H1 (cell line): Measurements from ENCODE around the gene ASB6. TPM values are rescaled to one million over a fixed set of nuclear protein-coding genes. Genes with fewer than 3 reads are reported as not detected.

ENCODE experiments used
- CTCF ChIA-PET: fragments of 300-600 bp; sonication (Branson Sonifier 250); formaldehyde crosslinking; loops from one replicate; lab custom pipeline; 2021; ENCODE audit not compliant: partially characterized antibody; lab: Charles Lee
- POLR2A ChIA-PET: fragments of 300-600 bp; sonication (Branson Sonifier 250); formaldehyde crosslinking; loops from one replicate; lab custom pipeline; 2021; ENCODE audit warnings: inconsistent platforms; ENCODE audit not compliant: partially characterized antibody; lab: Charles Lee
- DNase-seq, 2 experiments: peaks; one replicate each; pipeline versions ENCODE4 v3.0.0 to v3.0.0-alpha.2; 2010 to 2022; ENCODE audit warnings: low spot score in 2 of 2, low read depth in 1 of 2, mixed read lengths in 1 of 2
- FAIRE-seq: peaks from 2 replicates; lab custom pipeline; 2011; peaks lifted over from hg19 to GRCh38; lab: Jason Lieb, UNC
- H2AFZ ChIP-seq: 2 replicates; pipeline ENCODE4 v1.8.1; 2012; ENCODE audit warnings: low read length, inconsistent platforms
- H2AK5ac ChIP-seq: 2 replicates; pipeline ENCODE4 v1.6.1; 2013; ENCODE audit warnings: low read depth, low read length
- H2BK120ac ChIP-seq: replicated peaks from 2 replicates; pipeline ENCODE3; 2013; ENCODE audit warnings: low read depth, low read length, inconsistent platforms
- H2BK12ac ChIP-seq: 2 replicates; pipeline ENCODE4 v1.6.1; 2013; ENCODE audit warnings: low read depth, low read length
- H2BK15ac ChIP-seq: 2 replicates; pipeline ENCODE4 v1.6.1; 2013; ENCODE audit warnings: low read length
- H2BK20ac ChIP-seq: 2 replicates; pipeline ENCODE4 v1.6.1; 2013; ENCODE audit warnings: low read length
- H2BK5ac ChIP-seq: 2 replicates; pipeline ENCODE4 v1.6.1; 2013; ENCODE audit warnings: low read depth, low read length
- H3K14ac ChIP-seq: 2 replicates; pipeline ENCODE4 v1.6.1; 2013; ENCODE audit warnings: inconsistent platforms; ENCODE audit not compliant: insufficient read length
- H3K18ac ChIP-seq: 2 replicates; pipeline ENCODE4 v1.6.1; 2013; ENCODE audit warnings: low read length; ENCODE audit errors: extremely low read depth
- H3K23ac ChIP-seq: 2 replicates; pipeline ENCODE4 v1.6.1; 2013; ENCODE audit warnings: inconsistent platforms; ENCODE audit not compliant: insufficient read length
- H3K23me2 ChIP-seq: 2 replicates; pipeline ENCODE4 v1.6.1; 2013; ENCODE audit warnings: low read depth, low read length
- H3K27ac ChIP-seq: 2 replicates; pipeline ENCODE4 v1.6.1; 2011; ENCODE audit warnings: low read depth, low read length, inconsistent platforms
- H3K27me3 ChIP-seq, 4 experiments: replicated peaks in 1 of 4; 1 replicate in 1 of 4; 2 replicates in 3 of 4; pipeline versions ENCODE4 v1.6.1 to v1.8.1; 2011 to 2013; ENCODE audit warnings: low read length in 3 of 4, mild to moderate bottlenecking in 3 of 4, inconsistent platforms in 2 of 4, mixed read lengths in 2 of 4, moderate library complexity in 1 of 4; ENCODE audit not compliant: control insufficient read depth in 3 of 4, insufficient read depth in 3 of 4; ENCODE audit errors: extremely low read depth in 1 of 4
- H3K36me3 ChIP-seq, 4 experiments: 2 replicates each; pipeline versions ENCODE4 v1.6.1 to v1.8.1; 2011 to 2013; ENCODE audit warnings: mild to moderate bottlenecking in 4 of 4, low read length in 3 of 4, moderate library complexity in 2 of 4, control low read depth in 1 of 4, inconsistent platforms in 1 of 4; ENCODE audit not compliant: insufficient read depth in 4 of 4, control insufficient read depth in 2 of 4
- H3K4ac ChIP-seq: replicated peaks from 2 replicates; pipeline ENCODE3; 2013; ENCODE audit warnings: low read length, low read depth, mixed read lengths, inconsistent platforms; ENCODE audit not compliant: insufficient read length
- H3K4me1 ChIP-seq, 4 experiments: replicated peaks in 1 of 4; 1 replicate in 1 of 4; 2 replicates in 3 of 4; pipeline versions ENCODE4 v1.6.1 to v1.8.1; 2011 to 2013; ENCODE audit warnings: low read length in 3 of 4, inconsistent platforms in 2 of 4, mixed read lengths in 1 of 4; ENCODE audit not compliant: insufficient read depth in 4 of 4, control insufficient read depth in 3 of 4
- H3K4me2 ChIP-seq, 2 experiments: 2 replicates each; pipeline versions ENCODE4 v1.6.1 to v1.8.1; 2011 to 2013; ENCODE audit warnings: low read depth in 2 of 2, low read length in 2 of 2, control low read depth in 1 of 2, inconsistent platforms in 1 of 2, mild to moderate bottlenecking in 1 of 2; ENCODE audit not compliant: insufficient read depth in 1 of 2
- H3K4me3 ChIP-seq, 4 experiments: fragments of 200-600, 300-600 bp in 1 of 4; sonication (generic), shearing (Covaris generic), sonication (Bioruptor Twin) in 1 of 4; 2 replicates each; pipeline versions ENCODE4 v1.5.1 to v1.8.1; 2011 to 2016; ENCODE audit warnings: low read length in 4 of 4, low read depth in 3 of 4, control low read depth in 2 of 4, inconsistent platforms in 2 of 4, mild to moderate bottlenecking in 2 of 4, mixed read lengths in 1 of 4, moderate library complexity in 1 of 4; ENCODE audit not compliant: insufficient read depth in 2 of 4; ENCODE audit errors: extremely low read depth in 1 of 4
- H3K56ac ChIP-seq: replicated peaks from 2 replicates; pipeline ENCODE3; 2013; ENCODE audit warnings: low read depth, mild to moderate bottlenecking, mixed read lengths, low read length, inconsistent platforms; ENCODE audit not compliant: insufficient read length
- H3K79me1 ChIP-seq: 2 replicates; pipeline ENCODE4 v1.6.1; 2013; ENCODE audit warnings: low read depth, low read length, control low read depth
- H3K79me2 ChIP-seq, 2 experiments: 2 replicates each; pipeline versions ENCODE4 v1.6.1 to v1.8.1; 2012 to 2013; ENCODE audit warnings: low read length in 2 of 2, mild to moderate bottlenecking in 2 of 2, inconsistent platforms in 1 of 2; ENCODE audit not compliant: insufficient read depth in 2 of 2, control insufficient read depth in 1 of 2
- H3K9ac ChIP-seq, 4 experiments: replicated peaks in 1 of 4; 1 replicate in 1 of 4; 2 replicates in 3 of 4; pipeline versions ENCODE4 v1.6.1 to v1.8.1; 2011 to 2013; ENCODE audit warnings: low read depth in 3 of 4, low read length in 3 of 4, control low read depth in 2 of 4, mild to moderate bottlenecking in 2 of 4, moderate library complexity in 2 of 4, inconsistent platforms in 1 of 4; ENCODE audit errors: extremely low read depth in 1 of 4
- H3K9me3 ChIP-seq, 2 experiments: 2 replicates each; pipeline versions ENCODE4 v1.6.1 to v1.8.1; 2012 to 2013; ENCODE audit warnings: mild to moderate bottlenecking in 2 of 2, moderate library complexity in 2 of 2, control low read depth in 1 of 2, inconsistent platforms in 1 of 2, low read depth in 1 of 2, low read length in 1 of 2, mixed read lengths in 1 of 2; ENCODE audit not compliant: insufficient read depth in 2 of 2
- H4K20me1 ChIP-seq, 2 experiments: replicated peaks in 1 of 2; 2 replicates each; pipeline versions ENCODE3 to v1.8.1; 2011 to 2013; ENCODE audit warnings: inconsistent platforms in 2 of 2, low read length in 2 of 2, mild to moderate bottlenecking in 1 of 2; ENCODE audit not compliant: insufficient read depth in 2 of 2, control insufficient read depth in 1 of 2
- H4K5ac ChIP-seq: 2 replicates; pipeline ENCODE4 v1.6.1; 2013; ENCODE audit warnings: low read length, low read depth, mixed read lengths, inconsistent platforms; ENCODE audit not compliant: insufficient read length
- H4K8ac ChIP-seq: 2 replicates; pipeline ENCODE4 v1.8.0; 2013; ENCODE audit warnings: mild to moderate bottlenecking, moderate library complexity, low read length, inconsistent platforms; ENCODE audit not compliant: insufficient read depth; ENCODE audit errors: extremely low read depth
- H4K91ac ChIP-seq: replicated peaks from 2 replicates; pipeline ENCODE3; 2013; ENCODE audit warnings: low read length, mixed read lengths, inconsistent platforms; ENCODE audit not compliant: insufficient read length
- CREB1 ChIP-seq: IDR thresholded peaks from 2 replicates; pipeline ENCODE4 v1.6.1; 2012; ENCODE audit warnings: inconsistent platforms
- SIN3A ChIP-seq, 2 experiments: IDR thresholded peaks in 1 of 2; conservative IDR thresholded peaks in 1 of 2; 2 replicates each; pipeline ENCODE4 v1.6.1; 2011 to 2012; ENCODE audit warnings: low read length in 2 of 2, improper control_type of control experiment in 1 of 2, low read depth in 1 of 2, mild to moderate bottlenecking in 1 of 2
- WGBS, 2 experiments: shearing (Covaris generic) in 1 of 2; methylation state at CpG; one replicate each; pipeline versions ENCODE4 v1.1.6 to v1.1.7; 2013 to 2015; ENCODE audit warnings: low lambda C conversion rate in 2 of 2, mixed read lengths in 2 of 2, inconsistent platforms in 1 of 2, low coverage in 1 of 2, missing lambda C conversion rate in 1 of 2; ENCODE audit not compliant: insufficient replicate concordance in 2 of 2, insufficient coverage in 1 of 2, insufficient read length in 1 of 2; ENCODE audit errors: extremely low coverage in 1 of 2, missing lambda C conversion rate in 1 of 2; 5-methylcytosine and 5-hydroxymethylcytosine counted together
- polyA plus RNA-seq, 7 experiments: library from polyadenylated mRNA; depleted of rRNA in 3 of 7; stranded (reverse) in 5 of 7; unstranded in 2 of 7; fragments of >200 nt in 5 of 7; fragments of 200-250 nt in 2 of 7; gene quantifications; 1 replicate in 5 of 7; 2 replicates in 1 of 7; 4 replicates in 1 of 7; pipeline versions ENCODE4 v1.2.1 to v1.2.3, GENCODE V29; 2011 to 2013; ENCODE audit warnings: missing spikeins in 2 of 7, mixed read lengths in 2 of 7
- total RNA-seq: library from RNA; stranded (reverse); fragmentation: NEBNext Ultra II Directional; extraction: Animal tissue kit (Norgen Biotek cat#: 25700); gene quantifications from 2 replicates; pipeline ENCODE4 v1.2.1, GENCODE V29; 2021
- TF ChIP-seq, protein P1 (sequence below): IDR thresholded peaks from 2 replicates; pipeline ENCODE4 v1.6.1; 2011; ENCODE audit warnings: low read length, improper control_type of control experiment

The ASB6 gene
- total and polyA plus RNA-seq, 2 of the 8 experiments (the other 6 are each of a cell fraction or from before 2014, with no cell fraction given) = 14.0 to 17.3 TPM

DNA sequence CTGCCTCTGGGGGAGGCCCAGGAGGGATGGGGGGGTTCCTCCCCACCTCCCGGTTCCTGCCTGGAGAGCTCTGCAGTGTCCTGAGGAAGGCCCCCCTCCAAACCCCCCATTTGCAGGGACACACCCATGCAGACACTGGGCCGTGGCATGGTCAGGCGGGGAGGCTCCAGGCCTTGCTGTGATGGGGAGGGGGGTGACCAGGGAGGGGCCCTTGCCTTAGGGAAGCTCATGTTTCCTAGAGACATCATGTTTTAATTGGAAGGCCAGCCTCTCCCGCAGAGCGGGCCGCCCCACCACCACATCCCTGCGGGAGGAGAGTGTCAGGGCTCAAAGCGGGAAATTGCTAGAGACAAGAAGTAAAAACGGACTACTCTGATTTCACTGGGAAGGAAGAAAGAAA, 35.5 kb upstream of the ASB6 start:
- Histone ChIP-seq H2AK5ac (no peak overlapping the region), H3K56ac (no peak overlapping the region), H3K18ac (no peak overlapping the region), H3K9ac (no peak overlapping the region), H2AFZ (no peak overlapping the region), H3K79me1 (no peaks in the 10 kb centered on the region), H4K91ac (no peak overlapping the region), H3K23ac (no peak overlapping the region), H3K4me3 (no peak overlapping the region), H3K4me2 (no peak overlapping the region), H3K36me3 (no peaks in the 10 kb centered on the region), H3K27me3 (no peaks in the 10 kb centered on the region; a peak in 2 of 7 replicates), H2BK120ac (no peak overlapping the region), H3K4ac (no peak overlapping the region), H4K8ac (no peak overlapping the region), H3K27ac (no peak overlapping the region), H3K9me3 (no peaks in the 10 kb centered on the region), H4K20me1 (no peaks in the 10 kb centered on the region), H3K4me1 (peaks cover 0 to 2% (median 0%) of the 10 kb centered on the region in 4 experiments; a peak in 3 of 7 replicates), H2BK20ac (no peak overlapping the region), H2BK15ac (no peak overlapping the region), H2BK12ac (no peak overlapping the region), H3K14ac (no peak overlapping the region), H3K79me2 (no peaks in the 10 kb centered on the region), H4K5ac (no peak overlapping the region), H3K23me2 (no peaks in the 10 kb centered on the region), H2BK5ac (no peak overlapping the region)
- no peak for FAIRE-seq
- CTCF ChIA-PET = interaction anchor here (0.8 to 1.9 kb wide), 7 partner anchors 11 to 61 kb away, joined by 3 to 9 read pairs (median 4); no protein-coding TSS in a partner anchor
- POLR2A ChIA-PET = no interaction called here
- 82% methylated on average over 8 of the region's 9 CpGs; no CpG with 5 or more reads in 1 of the 2 experiments for WGBS, 2 experiments
- peak in 1 of 2 experiments; percentile 45 for DNase-seq
- TF ChIP-seq, protein P1, sequence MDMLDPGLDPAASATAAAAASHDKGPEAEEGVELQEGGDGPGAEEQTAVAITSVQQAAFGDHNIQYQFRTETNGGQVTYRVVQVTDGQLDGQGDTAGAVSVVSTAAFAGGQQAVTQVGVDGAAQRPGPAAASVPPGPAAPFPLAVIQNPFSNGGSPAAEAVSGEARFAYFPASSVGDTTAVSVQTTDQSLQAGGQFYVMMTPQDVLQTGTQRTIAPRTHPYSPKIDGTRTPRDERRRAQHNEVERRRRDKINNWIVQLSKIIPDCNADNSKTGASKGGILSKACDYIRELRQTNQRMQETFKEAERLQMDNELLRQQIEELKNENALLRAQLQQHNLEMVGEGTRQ = no peak
- TF ChIP-seq CREB1 (no peak), SIN3A (conservative IDR thresholded peaks at IDR 0.05 in 1 of 2, IDR thresholded peaks at IDR 0.05 in 1 of 2; ENCODE audit: low read depth in 1 of 2, low read length in 2 of 2) (no peak)
